Stimulated activated CD8-positive, alpha-beta memory T cell treated with anti-CD3 and anti-CD28 coated beads, Interleukin-4, amount 100 ng/mL, for 48 hours (primary cell): ENCODE data around the gene UBE2L5.
A peak's percentile ranks its signal among the peaks of the same experiment; 100 is the strongest.
"Not testable (repeated sequence)": the region's sequence is repeated elsewhere in the genome, so short reads cannot be mapped to it uniquely, and the experiment has no call there.

ENCODE experiments used
- DNase-seq: peaks from one replicate; pipeline ENCODE4 v3.0.0-alpha.2; 2020

Gene UBE2L5

GRCh38 chr13:30440910-30441703, 18.8 kb downstream of the UBE2L5 start:
- no peak for DNase-seq

GRCh38 chr13:30442926-30443325, 20.6 kb downstream of the UBE2L5 start:
- no peak for DNase-seq

- not testable (repeated sequence) for DNase-seq
Measured at GRCh38 chr13:30443491-30443890, 21.2 kb downstream of the UBE2L5 start.

- DNase-seq, result no peak
Measured at GRCh38 chr13:30443957-30444404, 21.7 kb downstream of the UBE2L5 start.

- no peak for DNase-seq
Measured at GRCh38 chr13:30446126-30446500, 23.8 kb downstream of the UBE2L5 start.

- DNase-seq, result no peak
Measured at GRCh38 chr13:30448441-30448840, 26.1 kb downstream of the UBE2L5 start.

GRCh38 chr13:30450066-30450465, 27.8 kb downstream of the UBE2L5 start:
- DNase-seq, result no peak

- DNase-seq, result not testable (repeated sequence)
Measured at GRCh38 chr13:30451476-30451875, 29.2 kb downstream of the UBE2L5 start.

- DNase-seq, result no peak
Measured at GRCh38 chr13:30453727-30454126, 31.4 kb downstream of the UBE2L5 start.

GRCh38 chr13:30454991-30455390, 32.7 kb downstream of the UBE2L5 start:
- DNase-seq, result no peak

- no peak for DNase-seq
Measured at GRCh38 chr13:30456290-30456689, 34.0 kb downstream of the UBE2L5 start.

- DNase-seq, result no peak
Measured at GRCh38 chr13:30457306-30457891, 35.1 kb downstream of the UBE2L5 start.

- DNase-seq, result not testable (repeated sequence)
Measured at GRCh38 chr13:30461279-30462066, 39.2 kb downstream of the UBE2L5 start.

GRCh38 chr13:30463787-30464495, 41.6 kb downstream of the UBE2L5 start:
- DNase-seq, result peak; percentile 80

- DNase-seq, result peak; percentile 77
Measured at GRCh38 chr13:30464496-30465342, 42.4 kb downstream of the UBE2L5 start.

- no peak for DNase-seq
Measured at GRCh38 chr13:30465343-30465592, 43.0 kb downstream of the UBE2L5 start.

GRCh38 chr13:30465593-30466357, 43.5 kb downstream of the UBE2L5 start, which contains the start of gene HMGB1:
Gene HMGB1, minus strand, starts transcription at chr13:30465936. Its CDS starts 2,256 bp downstream, at chr13:30463680.
- peak; percentile 96 for DNase-seq

GRCh38 chr13:30466358-30466714, 44.0 kb downstream of the UBE2L5 start:
- peak; percentile 42 for DNase-seq

GRCh38 chr13:30466841-30467252, 44.6 kb downstream of the UBE2L5 start:
- DNase-seq, result no peak

- no peak for DNase-seq
Measured at GRCh38 chr13:30473675-30474074, 51.4 kb downstream of the UBE2L5 start.
